ENCODE data around the gene MSMP.

Gene MSMP

DNA sequence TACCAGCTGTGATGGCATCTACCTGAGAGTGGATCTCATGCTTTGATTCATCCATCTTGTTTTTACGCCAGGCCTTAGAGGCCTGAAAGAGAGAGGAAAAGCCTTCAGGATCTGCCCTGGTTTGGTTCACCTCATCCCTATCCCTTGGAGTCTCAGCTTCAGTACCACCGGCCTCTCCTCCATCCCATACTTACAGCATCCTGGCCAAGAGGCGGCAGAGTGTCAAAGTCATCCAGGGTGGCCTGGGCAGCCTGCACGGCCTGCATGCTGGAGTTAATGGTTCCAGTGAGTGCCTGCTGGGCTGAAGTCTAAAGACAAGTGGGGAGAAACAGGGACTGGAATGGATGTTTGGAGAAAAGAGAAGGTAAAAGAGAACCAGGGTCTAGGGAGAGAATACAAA, 34.5 kb downstream of the MSMP start:
- no peak for DNase-seq (ENCODE audit: low read depth)

DNA sequence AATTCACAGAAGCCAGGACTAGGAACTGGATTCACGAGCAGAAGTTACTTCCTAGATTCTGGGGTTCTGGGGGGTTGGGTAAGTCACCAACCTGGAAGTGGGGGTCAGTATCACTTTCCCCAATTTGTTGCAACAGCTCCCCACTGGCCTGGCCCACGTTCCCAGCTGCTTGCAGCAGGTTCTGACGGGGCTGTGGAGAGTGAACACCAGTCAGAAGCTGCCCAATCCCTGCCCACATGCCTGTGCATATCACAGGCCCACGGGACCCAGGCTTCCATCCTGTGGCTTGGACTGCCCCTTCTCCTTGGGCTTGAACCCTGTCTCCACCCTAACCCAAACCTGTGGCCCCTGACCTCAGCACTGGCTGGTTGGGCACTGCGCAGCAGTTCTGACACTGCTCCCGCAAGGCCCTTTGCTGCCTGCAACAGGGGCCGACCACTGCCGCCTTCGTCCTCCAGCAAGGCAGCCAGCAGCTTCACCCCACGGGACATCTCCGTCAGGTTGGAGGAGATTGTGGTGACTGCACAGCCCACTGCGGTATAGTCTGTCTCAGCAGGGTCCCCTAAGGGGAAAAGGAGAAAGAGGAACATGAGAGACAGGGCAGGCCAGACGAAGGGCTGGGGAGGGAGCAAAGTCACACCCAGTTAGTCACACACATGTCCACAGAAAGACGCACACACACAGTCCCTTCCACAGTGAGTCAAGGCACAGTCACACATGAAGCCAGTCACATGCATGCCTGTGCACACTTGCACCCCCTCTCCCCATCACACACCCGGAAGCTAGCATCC, 35.2 kb downstream of the MSMP start:
- no peak for DNase-seq (ENCODE audit: low read depth)

DNA sequence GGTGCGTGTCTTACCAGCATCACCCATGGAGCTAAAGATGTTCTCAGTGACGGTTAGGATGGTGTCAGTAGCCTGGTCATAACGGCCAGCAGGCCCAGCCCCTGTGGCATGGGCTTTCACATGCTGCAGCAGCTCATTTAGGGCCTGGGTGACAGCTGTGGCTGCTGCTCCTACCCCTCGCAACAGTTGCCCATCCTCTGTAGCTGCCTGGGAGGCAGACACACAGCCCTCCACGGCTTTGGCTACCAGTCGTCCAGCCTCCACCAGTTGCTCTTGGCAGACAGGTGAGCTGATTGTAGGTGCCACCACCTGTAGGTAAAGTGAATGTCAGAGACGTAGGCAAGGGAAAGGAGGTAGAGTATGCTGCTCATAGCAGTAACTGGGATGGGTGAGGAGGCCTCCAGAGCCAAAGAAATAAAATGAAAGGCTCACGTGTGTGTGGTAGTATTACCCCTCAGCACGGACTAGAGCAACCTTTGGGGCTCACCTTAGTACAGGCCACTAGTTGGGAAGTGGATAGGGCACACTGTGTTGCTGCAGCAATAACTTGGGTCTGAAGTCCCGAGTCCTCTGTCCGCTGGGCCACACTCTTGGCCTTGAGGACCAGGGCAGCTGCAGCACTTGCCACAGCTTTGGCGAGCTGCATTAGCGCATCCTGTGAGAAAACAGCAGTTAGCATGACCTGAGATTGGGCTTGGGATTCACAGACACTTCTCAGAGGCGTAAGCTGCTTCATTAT, 36.8 kb downstream of the MSMP start:
- DNase-seq (ENCODE audit: low read depth): no peak

DNA sequence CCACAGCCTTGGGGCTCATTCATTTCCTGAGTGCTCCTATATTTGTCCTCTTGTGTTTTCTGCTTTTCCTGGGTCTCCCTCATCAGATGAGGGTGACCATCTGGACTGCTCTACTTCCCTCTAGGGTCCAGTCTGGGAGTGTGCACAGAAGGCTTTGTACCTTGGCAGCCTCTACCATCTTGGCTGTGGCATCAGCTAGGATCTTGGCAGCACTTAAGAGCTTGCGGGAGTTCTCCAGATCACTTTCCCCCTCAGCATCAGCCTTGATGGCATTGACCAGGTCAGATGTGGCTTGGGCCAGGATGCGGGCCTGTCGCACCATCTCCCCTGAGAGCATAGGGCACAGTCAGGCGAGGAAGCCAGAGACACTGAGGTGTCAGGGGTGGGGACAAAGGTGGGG, 37.8 kb downstream of the MSMP start:
- DNase-seq (ENCODE audit: low read depth): no peak

DNA sequence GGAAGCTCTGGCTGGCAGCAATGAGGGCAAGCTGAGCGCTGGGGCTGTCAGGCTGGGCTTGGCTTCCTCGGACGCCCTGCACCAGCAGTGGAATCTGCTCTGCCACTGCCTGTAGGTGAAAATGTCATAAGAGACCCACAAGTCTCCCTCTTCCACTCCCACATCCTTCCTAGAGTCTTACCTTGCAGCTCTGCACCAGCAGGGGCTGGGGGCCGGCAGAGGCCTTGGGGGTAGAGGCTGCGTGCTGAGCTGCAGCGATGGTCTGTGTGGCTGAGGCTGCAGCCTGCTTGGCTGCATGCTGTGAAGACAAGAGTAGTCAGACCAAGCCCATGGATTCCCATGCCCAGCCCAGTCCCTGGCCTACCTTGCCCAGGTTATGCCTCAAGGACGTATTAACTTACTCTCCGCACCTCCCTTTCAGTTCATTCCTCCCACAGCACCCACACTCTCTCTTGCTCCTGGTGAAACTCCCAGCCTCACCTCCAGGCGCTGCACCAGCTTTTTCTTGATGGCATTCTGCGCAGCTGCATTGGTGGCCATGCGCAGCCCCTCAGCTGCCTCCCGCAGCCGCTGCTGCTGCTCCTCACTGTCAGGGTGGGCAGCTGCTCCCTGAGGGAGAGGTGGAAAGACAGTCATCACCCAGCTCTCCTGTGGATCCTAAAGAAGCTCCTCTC, 39.4 kb downstream of the MSMP start:
- DNase-seq (ENCODE audit: low read depth): no peak

DNA sequence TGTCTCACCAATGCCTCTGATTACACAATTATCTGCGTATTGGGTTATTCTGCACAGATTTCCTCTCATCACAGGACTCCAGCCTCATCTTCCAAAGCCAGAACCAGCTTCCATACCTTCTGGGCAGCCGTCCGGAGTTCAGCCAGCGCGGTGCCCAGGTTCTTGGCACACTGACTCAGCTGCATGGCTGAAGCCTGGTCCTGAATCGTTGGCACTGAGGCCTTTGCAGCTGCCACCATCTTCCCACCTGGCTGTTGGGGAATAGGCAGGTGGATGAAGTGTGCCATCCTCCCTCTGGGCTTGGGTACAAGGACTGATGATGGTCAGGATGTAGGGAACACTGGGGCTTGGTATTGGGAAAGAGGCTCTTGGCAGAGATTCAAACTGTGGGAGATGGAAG, 40.0 kb downstream of the MSMP start:
- DNase-seq (ENCODE audit: low read depth): no peak

DNA sequence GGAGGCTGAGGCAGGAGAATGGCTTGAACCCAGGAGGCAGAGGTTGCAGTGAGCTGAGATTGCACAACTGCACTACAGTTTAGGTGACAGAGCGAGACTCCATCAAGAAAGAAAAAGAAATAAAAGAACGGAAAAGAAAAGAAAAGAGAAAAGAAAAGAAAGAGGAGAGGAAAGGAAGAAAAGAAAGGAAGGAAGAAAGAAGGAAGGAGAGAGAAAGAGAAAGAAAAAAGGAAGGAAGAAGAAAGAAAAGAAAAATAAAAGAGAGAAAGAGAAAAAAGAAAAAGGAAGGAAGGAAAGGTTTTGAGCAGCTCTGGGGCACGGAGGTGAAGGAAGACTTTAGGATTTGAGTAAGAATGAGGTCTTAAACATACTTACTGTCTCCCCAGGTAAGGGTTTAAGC, 40.5 kb downstream of the MSMP start:
- DNase-seq (ENCODE audit: low read depth): no peak

DNA sequence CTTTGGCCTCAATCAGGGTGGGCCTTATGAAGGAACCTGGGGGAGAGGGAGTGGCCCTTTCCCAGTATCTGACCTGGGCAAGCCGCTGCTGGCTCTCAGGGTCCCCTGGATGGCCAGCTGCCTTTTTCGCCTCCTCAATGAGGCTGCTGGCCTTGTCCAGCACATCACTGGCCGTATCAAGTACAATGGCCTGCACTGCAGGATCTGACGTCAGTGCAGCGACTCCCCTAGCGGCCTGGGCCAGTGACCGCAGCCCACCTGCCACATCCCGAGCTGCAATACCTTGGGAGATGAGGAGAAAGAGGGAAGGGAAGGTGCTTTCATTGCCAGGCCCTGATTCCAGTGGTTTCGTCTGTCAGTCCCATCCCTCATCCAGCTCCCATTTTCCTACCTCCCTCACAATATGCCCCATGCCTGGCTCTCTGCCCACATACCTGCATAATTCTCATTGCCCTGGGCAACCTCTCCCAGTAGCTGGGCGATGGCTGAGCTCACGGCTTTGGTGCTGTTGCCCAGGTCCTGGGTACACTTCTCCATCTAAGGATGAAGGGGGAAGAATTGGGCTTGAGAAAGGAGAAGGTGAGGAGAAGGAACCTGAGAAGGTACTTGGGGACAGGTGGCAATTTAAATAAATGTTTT, 41.2 kb downstream of the MSMP start:
- no peak for DNase-seq (ENCODE audit: low read depth)

DNA sequence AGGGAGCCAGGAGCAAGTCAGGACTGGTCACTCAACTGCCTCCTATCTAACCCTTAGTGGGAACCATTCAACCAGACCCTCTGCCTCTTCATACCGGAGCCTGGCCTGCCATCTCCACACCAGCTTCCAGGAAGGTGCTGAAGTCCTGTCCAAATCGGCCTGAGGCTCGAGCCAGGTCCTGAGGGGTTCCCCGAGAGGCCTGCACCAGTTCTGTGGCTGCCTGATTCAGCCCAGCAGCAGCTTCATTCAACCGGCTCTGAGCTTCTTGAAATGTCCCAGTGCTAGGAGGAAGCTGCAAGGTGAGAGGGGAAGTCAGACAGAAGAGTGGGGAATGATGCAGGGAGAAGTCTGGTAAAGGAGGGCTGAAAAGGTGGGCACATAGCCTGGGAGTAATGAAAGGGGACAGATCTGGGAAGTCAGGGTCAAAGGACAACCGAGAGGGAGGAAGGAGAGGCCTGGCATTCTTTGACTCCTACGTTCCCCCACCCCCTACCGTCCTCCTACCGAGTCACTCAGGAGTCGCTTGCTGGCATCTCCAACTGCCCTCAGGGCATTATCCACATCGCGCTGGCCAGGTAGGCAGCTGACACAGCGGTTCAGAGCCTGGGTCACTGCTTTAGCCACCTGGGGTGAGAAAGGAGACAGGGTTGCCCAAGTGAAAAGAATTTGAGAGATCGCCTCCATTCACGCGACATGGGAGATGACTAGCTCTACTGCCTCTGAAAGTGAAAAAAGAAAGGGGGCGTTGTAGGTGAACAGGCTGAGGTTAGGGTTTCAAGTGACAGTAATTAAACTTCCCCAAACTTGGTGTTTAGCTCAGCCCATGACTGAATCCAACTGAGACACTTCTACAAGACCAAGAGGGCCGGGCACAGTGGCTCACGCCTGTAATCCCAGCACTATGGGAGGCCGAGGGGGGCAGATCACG, 42.3 kb downstream of the MSMP start:
- no peak for DNase-seq (ENCODE audit: low read depth)

DNA sequence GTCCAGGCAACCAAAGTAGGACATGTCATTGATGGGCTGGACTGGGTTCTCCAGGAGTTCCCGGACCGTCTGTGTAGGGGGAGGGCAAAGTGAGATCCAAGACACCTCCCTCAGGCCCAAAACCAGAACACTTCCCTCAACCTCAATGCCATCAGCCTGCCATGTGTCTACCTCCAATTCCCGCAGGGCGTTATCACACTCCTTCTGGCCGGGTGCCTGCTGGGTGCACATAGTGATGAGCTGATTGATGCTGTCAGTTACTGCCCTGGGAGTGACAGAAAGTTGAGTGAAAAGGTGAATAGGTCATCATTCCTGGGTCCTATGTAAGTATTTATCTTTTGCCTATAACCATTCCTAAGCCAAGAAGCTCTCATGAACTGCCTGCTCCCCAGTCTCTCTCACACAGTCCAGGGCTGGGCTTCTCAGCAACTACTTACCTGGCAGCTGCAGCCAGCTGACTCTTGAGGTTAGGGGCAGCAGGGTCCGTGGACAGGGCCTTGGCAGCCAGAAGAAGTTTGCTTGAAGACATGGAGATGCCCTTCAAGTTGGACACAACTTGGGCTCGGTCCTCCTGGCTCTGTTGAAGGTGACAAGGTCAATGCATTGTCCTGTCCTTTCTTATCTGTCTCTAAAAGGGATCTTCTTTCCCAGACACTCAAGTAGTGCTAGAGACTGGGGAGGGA, 43.1 kb downstream of the MSMP start:
- DNase-seq (ENCODE audit: low read depth): no peak

DNA sequence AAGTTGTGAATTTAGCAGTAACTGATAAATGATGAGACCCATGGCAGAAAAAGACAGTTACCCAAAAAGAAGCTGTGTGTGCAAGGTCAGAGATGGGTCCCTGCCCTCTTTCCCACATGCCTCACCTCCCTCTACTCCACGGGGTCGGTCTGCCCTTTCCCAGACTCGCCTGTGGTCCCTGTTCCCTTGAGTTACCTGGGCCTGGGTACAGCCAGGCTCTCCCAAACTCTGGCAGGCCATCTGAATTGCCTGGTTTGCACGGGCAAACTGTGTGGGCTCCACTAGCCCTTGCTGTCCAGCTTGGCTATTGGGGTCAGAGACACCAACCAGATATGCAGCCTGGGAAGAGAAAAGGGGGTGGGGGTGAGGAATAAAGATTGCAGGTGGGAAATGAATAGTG, 45.9 kb downstream of the MSMP start:
- DNase-seq (ENCODE audit: low read depth): no peak

DNA sequence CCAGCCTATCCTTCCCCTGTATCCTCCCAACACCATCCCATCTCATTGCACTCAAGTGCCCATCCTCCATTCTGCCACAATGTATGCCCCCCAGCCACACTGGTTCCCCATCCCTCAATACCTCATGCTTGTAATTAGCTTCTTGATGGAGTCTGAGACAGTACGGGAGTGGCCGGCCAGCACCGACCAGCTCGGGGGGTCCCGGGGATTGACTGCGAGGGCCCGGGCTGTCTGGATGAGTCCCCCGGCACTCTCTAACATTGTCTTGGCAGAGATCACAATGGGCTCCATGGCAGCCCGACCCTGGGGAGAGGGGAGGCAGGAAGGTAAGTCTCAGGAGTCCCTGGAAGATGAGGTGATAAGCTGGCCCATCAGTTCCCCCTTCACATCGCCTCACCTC, 47.1 kb downstream of the MSMP start:
- DNase-seq (ENCODE audit: low read depth): no peak

DNA sequence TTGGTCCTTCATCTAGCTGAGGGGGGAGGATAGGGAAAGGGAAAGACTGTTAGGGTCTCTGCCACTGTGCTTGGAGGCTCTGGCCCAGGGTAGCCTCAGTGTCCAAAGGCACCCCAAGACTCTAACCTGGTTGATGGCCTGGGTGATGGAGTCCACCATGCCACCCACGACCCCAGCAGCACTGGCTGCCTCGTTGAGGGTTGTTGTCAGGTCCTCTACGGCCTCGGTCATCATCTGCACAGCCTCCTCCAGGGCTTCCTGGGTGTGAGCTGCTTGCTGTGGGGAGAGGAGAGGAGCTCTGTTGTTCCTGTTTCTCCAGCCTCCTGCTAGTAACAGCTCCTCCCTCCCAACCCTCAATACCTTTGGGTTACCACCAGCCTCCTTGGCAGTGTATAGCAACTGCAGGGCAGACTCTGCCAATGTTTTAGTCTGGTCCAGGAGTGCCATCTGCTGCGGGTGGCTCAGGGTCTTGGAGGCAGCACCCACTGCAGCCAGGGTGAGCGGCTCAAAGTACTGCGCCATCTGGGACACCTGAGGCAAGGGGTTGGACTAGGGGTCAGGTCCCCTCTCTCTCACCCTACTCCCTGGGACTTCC, 48.1 kb downstream of the MSMP start:
- DNase-seq (ENCODE audit: low read depth): no peak

DNA sequence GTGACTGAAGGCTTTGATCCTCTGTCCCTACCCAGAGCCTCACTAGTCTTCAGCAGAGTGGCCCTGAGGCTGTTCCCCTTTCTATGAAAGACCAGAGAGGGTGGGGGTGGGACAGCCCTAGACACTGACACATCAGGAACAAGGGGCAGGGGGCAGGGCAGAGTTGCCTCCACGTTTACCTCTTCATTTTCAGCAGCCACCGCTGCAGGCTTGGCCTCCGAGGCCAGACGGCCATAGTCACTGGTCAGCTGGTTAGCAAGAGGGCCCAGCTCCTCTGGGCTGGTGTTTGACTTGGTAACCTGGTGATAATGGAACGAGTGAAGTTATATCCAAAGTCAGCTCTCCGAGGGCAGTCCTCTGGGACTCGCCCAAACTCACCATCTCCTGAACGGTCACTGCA, 48.7 kb downstream of the MSMP start:
- no peak for DNase-seq (ENCODE audit: low read depth)

DNA sequence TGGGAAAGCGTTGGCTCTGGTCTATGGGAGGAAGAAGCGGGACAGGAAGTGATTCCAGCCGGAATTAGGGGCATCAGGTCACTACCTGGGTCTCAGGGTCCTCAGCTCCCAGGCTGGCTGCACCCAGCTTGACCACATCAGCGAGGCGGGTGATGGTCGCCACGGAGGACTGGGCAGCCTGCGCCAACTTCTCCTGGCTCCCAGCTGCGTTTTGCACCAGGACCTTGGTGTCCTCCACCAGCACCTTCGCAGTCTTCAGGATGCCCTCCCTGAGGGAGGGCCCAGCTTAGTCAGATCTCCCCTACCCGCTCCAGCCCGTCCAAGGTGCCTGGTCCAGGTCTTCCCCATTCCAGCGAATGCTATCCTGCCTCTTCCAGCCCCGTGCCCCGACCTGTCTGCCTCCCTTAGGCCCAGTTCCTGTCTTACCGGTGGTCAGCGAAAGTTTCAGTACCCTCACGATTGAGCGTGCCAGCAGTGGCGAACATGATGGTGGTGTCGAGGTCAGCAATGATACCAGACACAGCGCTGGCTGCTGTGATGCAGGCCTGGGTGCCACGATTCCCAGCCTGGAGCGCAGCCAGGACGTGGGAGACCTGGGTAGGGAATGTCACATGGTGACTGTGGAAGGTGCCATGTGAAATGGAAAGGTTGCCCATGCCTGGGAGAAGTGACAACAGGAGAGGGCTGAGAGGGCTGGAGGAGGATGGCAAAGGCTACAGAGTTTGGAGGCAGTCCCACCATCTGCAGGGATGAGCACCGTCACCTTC, 50.0 kb downstream of the MSMP start:
- DNase-seq (ENCODE audit: low read depth): no peak

All from stimulated activated CD4-positive, alpha-beta T cell treated with anti-CD3 and anti-CD28 coated beads, Interleukin-2, amount 100 ng/mL, for 4 hours (primary cell).